MM.1S (cell line): ENCODE results near the gene TSPAN3.

Experiments used
- DNase-seq: peaks from one replicate; pipeline ENCODE4 v3.0.0-alpha.2; 2015
- H2AFZ ChIP-seq: fragments of 300-600 bp; sonication (generic); 2 replicates; pipeline ENCODE4 v1.6.0; 2016; ENCODE audit warnings: antibody characterized with exemption, low read length
- H3F3A ChIP-seq: fragments of 300-600 bp; sonication (generic); 2 replicates; pipeline ENCODE4 v1.6.1; 2016; ENCODE audit warnings: mild to moderate bottlenecking, antibody characterized with exemption, low read length, moderate library complexity, mixed read lengths; ENCODE audit not compliant: insufficient read depth
- H3K27ac ChIP-seq: fragments of 300-600 bp; sonication (generic); 2 replicates; pipeline ENCODE4 v1.5.1; 2016; ENCODE audit warnings: mild to moderate bottlenecking, low read length
- H3K27me3 ChIP-seq: fragments of 300-600 bp; sonication (generic); replicated peaks from 2 replicates; pipeline ENCODE4 v1.6.0; 2016; ENCODE audit warnings: low read length; ENCODE audit not compliant: insufficient read depth
- H3K36me3 ChIP-seq: fragments of 300-600 bp; sonication (generic); replicated peaks from 2 replicates; pipeline ENCODE4 v1.6.1; 2016; ENCODE audit warnings: mild to moderate bottlenecking, low read length, mixed read lengths; ENCODE audit not compliant: insufficient read depth
- H3K4me1 ChIP-seq: fragments of 300-600 bp; sonication (generic); 2 replicates; pipeline ENCODE4 v1.6.1; 2016; ENCODE audit warnings: low read length, mixed read lengths
- H3K4me2 ChIP-seq: fragments of 300-600 bp; sonication (generic); 2 replicates; pipeline ENCODE4 v1.6.0; 2016; ENCODE audit warnings: low read depth, low read length
- H3K4me3 ChIP-seq: fragments of 300-600 bp; sonication (generic); 2 replicates; pipeline ENCODE4 v1.5.1; 2016; ENCODE audit warnings: low read length, mixed read lengths
- H3K79me2 ChIP-seq: fragments of 300-600 bp; sonication (generic); 2 replicates; pipeline ENCODE4 v1.6.1; 2016; ENCODE audit warnings: mixed run types, low read length, mixed read lengths
- H3K9ac ChIP-seq: fragments of 300-600 bp; sonication (generic); 2 replicates; pipeline ENCODE4 v1.6.1; 2016; ENCODE audit warnings: low read length, mixed read lengths
- H3K9me2 ChIP-seq: fragments of 300-600 bp; sonication (generic); replicated peaks from 2 replicates; pipeline ENCODE4 v1.6.1; 2016; ENCODE audit warnings: mild to moderate bottlenecking, low read length, mixed read lengths; ENCODE audit not compliant: insufficient read depth
- H3K9me3 ChIP-seq: fragments of 300-600 bp; sonication (generic); replicated peaks from 2 replicates; pipeline ENCODE4 v1.6.1; 2016; ENCODE audit warnings: mild to moderate bottlenecking, low read length, mixed read lengths; ENCODE audit not compliant: insufficient read depth
- H4K20me1 ChIP-seq: fragments of 300-600 bp; sonication (generic); 2 replicates; pipeline ENCODE4 v1.6.1; 2016; ENCODE audit warnings: mild to moderate bottlenecking, low read length, moderate library complexity, mixed read lengths; ENCODE audit not compliant: insufficient read depth
- EZH2 ChIP-seq: fragments of 300-600 bp; sonication (generic); optimal IDR thresholded peaks from 2 replicates; pipeline ENCODE3; 2017; ENCODE audit warnings: low read depth, mild to moderate bottlenecking, antibody characterized with exemption, low read length, mixed read lengths
- EZH2phosphoT487 ChIP-seq: fragments of 300-600 bp; sonication (generic); IDR thresholded peaks from 2 replicates; pipeline ENCODE4 v1.6.1; 2018; ENCODE audit warnings: antibody characterized with exemption, low read length
- TF ChIP-seq, protein P1 (sequence below): fragments of 300-600 bp; sonication (generic); IDR thresholded peaks from 2 replicates; pipeline ENCODE4 v1.5.1; 2016; ENCODE audit warnings: antibody characterized with exemption, low read length, mixed read lengths

Gene TSPAN3

DNA sequence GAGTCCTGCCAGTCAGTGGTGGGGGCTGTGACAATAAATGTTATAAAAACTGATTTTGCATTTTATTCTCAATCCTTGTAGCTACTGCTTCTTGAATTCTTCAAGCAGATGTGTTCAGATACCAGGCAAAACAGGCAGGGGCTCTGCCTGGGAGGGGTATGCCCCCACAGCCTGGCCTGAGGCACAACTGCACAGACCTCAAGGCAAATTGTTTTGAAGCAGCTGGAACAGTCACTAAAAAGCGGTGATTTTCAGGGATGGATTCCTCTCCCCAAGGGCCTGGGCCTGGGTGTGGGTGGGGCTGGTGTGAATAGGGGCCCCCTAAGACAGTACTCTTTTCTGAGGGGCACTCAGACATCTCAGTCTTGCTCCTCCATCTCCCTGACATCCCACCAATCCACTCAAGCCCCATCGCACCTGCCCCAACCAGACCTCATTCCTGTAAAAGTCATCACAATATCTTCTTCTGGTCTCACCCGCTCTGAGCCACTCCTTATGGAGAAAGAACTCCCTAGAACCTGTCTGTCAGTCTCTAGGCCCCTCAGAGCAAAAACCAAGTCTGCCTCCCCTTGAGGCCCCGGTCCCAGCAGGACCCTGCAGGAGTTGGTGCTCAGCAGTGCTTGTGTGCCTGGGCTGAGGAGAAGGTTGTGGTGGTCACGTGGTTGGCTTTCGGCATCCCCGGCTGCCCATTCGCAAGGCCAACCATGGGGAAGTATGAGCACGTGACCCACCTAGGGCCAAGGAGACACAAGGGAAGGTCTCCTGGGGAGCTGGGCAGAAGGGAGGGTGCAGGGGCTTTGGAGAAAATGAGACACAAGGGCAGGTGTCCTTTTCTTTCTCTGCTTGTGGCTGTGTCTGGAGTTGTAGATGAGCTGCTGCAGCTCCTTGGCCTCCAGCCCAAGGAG lies 78.9 kb downstream of the TSPAN3 start:
- no peak for DNase-seq
- H3K4me1 ChIP-seq: no peaks in the 10 kb centered on the region
- H4K20me1 ChIP-seq: no peaks in the 10 kb centered on the region
- no peak overlapping the region for H2AFZ ChIP-seq
- H3K9ac ChIP-seq: no peak overlapping the region
- no peaks in the 10 kb centered on the region for H3K79me2 ChIP-seq
- H3K9me2 ChIP-seq: no peaks in the 10 kb centered on the region
- TF ChIP-seq EZH2phosphoT487 (no peak), EZH2 (no peak)
- TF ChIP-seq, protein P1, sequence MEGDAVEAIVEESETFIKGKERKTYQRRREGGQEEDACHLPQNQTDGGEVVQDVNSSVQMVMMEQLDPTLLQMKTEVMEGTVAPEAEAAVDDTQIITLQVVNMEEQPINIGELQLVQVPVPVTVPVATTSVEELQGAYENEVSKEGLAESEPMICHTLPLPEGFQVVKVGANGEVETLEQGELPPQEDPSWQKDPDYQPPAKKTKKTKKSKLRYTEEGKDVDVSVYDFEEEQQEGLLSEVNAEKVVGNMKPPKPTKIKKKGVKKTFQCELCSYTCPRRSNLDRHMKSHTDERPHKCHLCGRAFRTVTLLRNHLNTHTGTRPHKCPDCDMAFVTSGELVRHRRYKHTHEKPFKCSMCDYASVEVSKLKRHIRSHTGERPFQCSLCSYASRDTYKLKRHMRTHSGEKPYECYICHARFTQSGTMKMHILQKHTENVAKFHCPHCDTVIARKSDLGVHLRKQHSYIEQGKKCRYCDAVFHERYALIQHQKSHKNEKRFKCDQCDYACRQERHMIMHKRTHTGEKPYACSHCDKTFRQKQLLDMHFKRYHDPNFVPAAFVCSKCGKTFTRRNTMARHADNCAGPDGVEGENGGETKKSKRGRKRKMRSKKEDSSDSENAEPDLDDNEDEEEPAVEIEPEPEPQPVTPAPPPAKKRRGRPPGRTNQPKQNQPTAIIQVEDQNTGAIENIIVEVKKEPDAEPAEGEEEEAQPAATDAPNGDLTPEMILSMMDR: no peak
- H3K27me3 ChIP-seq: no peaks in the 10 kb centered on the region
- H3K4me2 ChIP-seq: no peak overlapping the region
- H3K27ac ChIP-seq: no peak overlapping the region
- H3K9me3 ChIP-seq: no peaks in the 10 kb centered on the region
- no peaks in the 10 kb centered on the region for H3F3A ChIP-seq
- no peak overlapping the region for H3K4me3 ChIP-seq
- no peaks in the 10 kb centered on the region for H3K36me3 ChIP-seq
